GM12873 (cell line): ENCODE results near the gene TEX101.

Source experiments
- TF ChIP-seq, protein P1 (sequence below): IDR thresholded peaks from 2 replicates; pipeline ENCODE4 v1.5.1; 2012; ENCODE audit warnings: low read depth, mild to moderate bottlenecking, moderate library complexity, low read length, control low read depth; ENCODE audit not compliant: insufficient read depth; ENCODE audit errors: missing control alignments

TEX101 gene

DNA sequence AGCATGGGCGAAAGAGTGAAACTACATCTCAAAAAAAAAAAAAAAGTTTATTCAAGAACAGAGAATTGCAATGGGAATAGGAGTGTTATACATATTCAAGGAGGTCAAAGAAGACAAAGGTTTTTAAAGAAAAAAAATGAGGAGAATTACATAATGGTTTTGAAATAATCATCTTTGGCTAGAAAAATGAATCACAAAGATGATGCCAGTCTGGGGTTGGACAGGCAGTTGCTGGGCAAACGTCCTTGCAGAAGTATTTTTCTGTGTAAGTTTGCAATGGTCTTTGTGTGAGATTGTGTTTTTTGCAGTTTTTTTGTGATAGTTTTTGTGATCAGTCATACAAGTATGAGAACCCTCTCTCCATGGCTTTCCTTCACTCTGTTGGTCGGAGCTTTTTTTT, 27.0 kb downstream of the TEX101 start:
- TF ChIP-seq, protein P1, sequence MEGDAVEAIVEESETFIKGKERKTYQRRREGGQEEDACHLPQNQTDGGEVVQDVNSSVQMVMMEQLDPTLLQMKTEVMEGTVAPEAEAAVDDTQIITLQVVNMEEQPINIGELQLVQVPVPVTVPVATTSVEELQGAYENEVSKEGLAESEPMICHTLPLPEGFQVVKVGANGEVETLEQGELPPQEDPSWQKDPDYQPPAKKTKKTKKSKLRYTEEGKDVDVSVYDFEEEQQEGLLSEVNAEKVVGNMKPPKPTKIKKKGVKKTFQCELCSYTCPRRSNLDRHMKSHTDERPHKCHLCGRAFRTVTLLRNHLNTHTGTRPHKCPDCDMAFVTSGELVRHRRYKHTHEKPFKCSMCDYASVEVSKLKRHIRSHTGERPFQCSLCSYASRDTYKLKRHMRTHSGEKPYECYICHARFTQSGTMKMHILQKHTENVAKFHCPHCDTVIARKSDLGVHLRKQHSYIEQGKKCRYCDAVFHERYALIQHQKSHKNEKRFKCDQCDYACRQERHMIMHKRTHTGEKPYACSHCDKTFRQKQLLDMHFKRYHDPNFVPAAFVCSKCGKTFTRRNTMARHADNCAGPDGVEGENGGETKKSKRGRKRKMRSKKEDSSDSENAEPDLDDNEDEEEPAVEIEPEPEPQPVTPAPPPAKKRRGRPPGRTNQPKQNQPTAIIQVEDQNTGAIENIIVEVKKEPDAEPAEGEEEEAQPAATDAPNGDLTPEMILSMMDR, result no peak

DNA sequence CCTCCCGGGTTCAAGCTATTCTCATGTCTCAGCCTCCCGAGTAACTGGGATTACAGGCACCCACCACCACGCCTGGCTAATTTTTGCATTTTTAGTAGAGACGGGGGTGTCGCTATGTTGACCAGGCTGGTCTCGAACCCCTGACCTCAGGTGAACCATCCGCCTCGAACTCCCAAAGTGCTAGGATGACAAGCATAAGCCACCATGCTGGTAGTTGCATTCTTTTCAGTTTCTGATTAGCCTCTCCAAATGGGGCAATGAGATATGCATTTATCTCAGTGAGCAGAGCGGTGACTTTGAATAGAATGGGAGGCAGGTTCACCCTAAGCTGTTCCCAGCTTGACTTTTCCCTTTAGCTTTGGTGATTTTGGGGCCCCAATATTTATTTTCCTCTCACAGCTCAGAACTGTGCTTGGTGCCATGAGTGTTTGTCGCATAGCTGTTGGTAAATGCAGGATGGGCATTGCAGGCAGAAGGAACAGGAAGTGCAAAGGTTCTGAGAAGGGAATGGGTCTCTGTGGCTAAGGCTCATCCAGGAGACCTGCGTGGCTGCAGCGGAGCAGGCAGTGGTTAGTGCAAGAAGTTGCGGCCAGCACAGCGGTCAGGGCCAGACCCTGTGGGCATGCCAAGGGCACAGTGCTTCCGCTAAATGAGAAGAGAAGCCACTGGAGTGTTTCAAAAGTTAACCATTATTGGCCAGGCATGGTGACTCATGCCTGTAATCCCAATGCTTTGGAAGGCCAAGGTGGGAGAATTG, 30.0 kb downstream of the TEX101 start:
- TF ChIP-seq, protein P1, result no peak

DNA sequence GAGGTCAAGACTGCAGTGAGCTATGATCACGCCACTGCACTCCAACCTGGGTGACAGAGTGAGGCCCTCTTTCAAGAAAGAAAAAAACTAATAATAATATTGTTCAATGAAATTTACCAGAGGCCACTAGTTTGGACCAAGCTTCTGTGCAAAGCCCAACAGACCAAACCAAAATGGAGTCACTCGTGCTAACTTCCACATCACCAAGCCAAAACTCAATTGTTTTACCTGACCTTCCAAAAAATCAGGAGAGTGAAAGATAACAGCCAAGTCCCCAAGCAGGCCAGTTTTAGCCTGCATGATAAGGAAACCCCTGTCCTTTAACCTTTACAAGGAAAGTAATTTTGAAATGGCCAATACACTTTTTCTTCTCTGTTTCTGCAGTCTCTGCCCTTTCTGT, 30.7 kb downstream of the TEX101 start:
- TF ChIP-seq, protein P1, result no peak

DNA sequence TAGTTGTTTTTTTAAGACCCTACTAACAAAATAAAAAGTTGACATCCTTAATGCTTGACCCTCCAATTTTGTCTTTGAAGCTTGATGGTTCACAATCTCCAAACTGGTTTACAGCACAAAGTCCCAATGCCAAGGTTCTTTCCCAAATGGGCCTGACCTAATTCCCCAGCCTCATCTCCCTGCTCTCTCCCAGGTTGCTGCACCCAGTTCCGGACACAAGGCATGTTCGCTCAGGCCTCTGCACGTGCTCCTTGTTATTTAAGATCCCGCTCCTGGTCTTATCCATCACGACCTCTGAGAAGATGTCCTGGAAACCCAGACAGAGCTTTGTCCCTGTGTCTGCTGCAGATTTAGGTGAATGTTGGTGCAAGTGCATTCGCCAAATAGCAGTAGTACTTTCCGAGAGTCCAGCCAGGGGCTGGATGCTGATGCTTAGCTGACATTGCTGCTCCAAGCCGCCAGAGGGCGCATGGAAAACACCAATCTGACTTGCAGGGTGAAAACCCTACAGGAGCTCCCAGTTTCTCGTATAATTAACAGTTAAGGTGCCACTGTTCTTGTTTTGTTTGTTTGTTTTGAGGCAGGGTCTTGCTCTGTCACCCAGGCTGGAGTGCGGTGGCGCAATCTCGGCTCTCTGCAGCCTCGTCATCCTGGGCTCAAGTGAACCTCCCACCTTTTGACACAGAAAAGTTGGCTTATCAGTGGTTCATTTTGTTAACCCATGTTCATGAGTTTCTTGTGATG, 32.2 kb downstream of the TEX101 start:
- TF ChIP-seq, protein P1, result peak; percentile 95

DNA sequence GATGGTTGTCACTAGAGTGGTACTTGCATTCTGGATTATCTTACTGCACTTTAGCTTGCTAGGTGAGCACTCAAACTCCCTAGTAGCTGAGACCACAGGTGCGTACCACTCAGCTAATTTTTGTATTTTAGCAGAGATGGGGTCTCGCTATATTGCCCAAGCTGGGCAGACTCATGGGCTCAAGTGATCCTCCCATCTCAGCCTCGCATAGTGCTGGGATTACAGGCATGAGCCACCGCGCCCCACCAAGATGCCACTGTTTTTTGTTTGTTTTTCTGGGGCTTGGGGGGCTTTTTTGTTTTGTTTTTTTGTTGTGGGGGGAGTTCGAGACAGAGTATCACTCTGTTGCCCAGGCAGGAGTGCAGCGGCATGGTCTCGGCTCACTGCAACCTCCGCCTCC, 33.0 kb downstream of the TEX101 start:
- TF ChIP-seq, protein P1, result no peak

DNA sequence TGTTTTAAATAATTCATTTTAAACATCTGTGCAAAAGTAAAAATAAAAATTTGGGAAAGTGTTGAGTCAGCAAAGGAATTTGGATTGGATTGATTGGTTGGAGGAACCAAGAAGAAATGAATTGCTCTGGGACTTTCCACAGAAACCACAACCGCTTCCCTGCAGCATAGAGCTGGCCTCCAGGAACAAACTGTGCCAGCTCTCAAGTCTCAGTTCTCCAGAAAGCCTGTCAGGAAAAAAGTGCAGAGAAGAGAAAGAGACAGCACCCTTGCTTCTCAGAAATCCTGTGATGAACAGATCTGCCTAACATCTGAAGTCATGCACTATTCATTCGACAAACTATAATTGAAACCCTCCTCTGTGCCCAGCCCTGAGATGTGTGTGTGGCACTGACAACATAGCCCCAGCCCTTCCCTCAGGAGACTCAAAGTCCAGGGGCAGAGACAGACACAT, 35.9 kb downstream of the TEX101 start:
- TF ChIP-seq, protein P1, result no peak

DNA sequence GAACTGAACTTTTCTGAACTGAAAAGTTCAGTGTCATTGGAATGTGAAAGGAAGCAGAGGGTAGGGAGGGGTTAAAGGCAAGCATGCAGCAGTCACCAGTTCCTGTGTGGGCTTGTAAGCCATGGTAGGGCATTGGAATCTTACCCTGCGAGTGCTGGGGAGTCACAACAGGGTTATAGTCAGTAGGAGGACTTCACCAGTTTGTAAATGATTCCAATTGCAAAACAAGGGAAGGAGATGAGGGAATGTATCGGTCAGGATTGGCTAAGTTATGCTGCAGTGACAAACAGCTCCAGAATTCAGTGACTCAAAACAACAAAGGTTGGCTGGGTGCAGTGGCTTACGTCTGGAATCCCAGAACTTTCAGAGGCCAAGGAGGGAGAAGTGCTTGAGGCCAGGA, 37.9 kb downstream of the TEX101 start:
- TF ChIP-seq, protein P1, result no peak
